Activated CD8-positive, alpha-beta memory T cell treated with anti-CD3 and anti-CD28 coated beads, Interleukin-2, amount 50 U/mL, for 1 hour (primary cell): Measurements from ENCODE around the gene TUFT1.
"Not testable (repeated sequence)": the region's sequence is repeated elsewhere in the genome, so short reads cannot be mapped to it uniquely, and the experiment has no call there.

Source experiments
- DNase-seq: peaks from one replicate; pipeline ENCODE4 v3.0.0-alpha.2; 2020; ENCODE audit errors: extremely low read depth

Gene TUFT1

GRCh38 chr1:151512801-151513625, 27.1 kb upstream of the TUFT1 start:
- DNase-seq = no peak

GRCh38 chr1:151513626-151514121, 26.4 kb upstream of the TUFT1 start:
- DNase-seq = no peak

GRCh38 chr1:151514366-151514765, 25.7 kb upstream of the TUFT1 start:
- DNase-seq = no peak

- no peak for DNase-seq
Measured at GRCh38 chr1:151515265-151515664, 24.8 kb upstream of the TUFT1 start.

GRCh38 chr1:151516031-151516511, 24.0 kb upstream of the TUFT1 start:
- no peak for DNase-seq

- no peak for DNase-seq
Measured at GRCh38 chr1:151518431-151518830, 21.7 kb upstream of the TUFT1 start.

GRCh38 chr1:151518936-151519335, 21.2 kb upstream of the TUFT1 start:
- DNase-seq = no peak

GRCh38 chr1:151519667-151520066, 20.4 kb upstream of the TUFT1 start:
- no peak for DNase-seq

GRCh38 chr1:151520359-151520758, 19.8 kb upstream of the TUFT1 start:
- no peak for DNase-seq

- not testable (repeated sequence) for DNase-seq
Measured at GRCh38 chr1:151522427-151522826, 17.7 kb upstream of the TUFT1 start.

- no peak for DNase-seq
Measured at GRCh38 chr1:151523326-151523725, 16.8 kb upstream of the TUFT1 start.

GRCh38 chr1:151524736-151525135, 15.4 kb upstream of the TUFT1 start:
- DNase-seq = no peak

- DNase-seq = no peak
Measured at GRCh38 chr1:151526735-151527525, 13.2 kb upstream of the TUFT1 start.

- DNase-seq = no peak
Measured at GRCh38 chr1:151529211-151529702, 10.9 kb upstream of the TUFT1 start.

- DNase-seq = no peak
Measured at GRCh38 chr1:151529781-151530180, 10.3 kb upstream of the TUFT1 start.

- DNase-seq = no peak
Measured at GRCh38 chr1:151530461-151530860, 9.6 kb upstream of the TUFT1 start.

GRCh38 chr1:151533870-151534269, 6.2 kb upstream of the TUFT1 start:
- no peak for DNase-seq

- no peak for DNase-seq
Measured at GRCh38 chr1:151534662-151535278, 5.3 kb upstream of the TUFT1 start.

GRCh38 chr1:151535326-151536271, 4.5 kb upstream of the TUFT1 start:
- no peak for DNase-seq

- DNase-seq = no peak
Measured at GRCh38 chr1:151536499-151536898, 3.6 kb upstream of the TUFT1 start.

GRCh38 chr1:151537112-151537511, 3.0 kb upstream of the TUFT1 start:
- no peak for DNase-seq
